Globus pallidus (tissue), 1 donor: Measurements from ENCODE around the gene TMEM131.
A peak's percentile ranks its signal among the peaks of the same experiment; 100 is the strongest.

Source experiments
- DNase-seq: peaks from one replicate; pipeline ENCODE4 v3.0.0-alpha.2; 2015; ENCODE audit warnings: low spot score

The TMEM131 gene

GRCh38 chr2:97738179-97739019 lies 257.3 kb downstream of the TMEM131 start:
- DNase-seq = no peak

GRCh38 chr2:97737421-97738178 lies 258.1 kb downstream of the TMEM131 start:
- DNase-seq = no peak

GRCh38 chr2:97736608-97737330 lies 259.0 kb downstream of the TMEM131 start:
- no peak for DNase-seq

GRCh38 chr2:97736185-97736584 lies 259.6 kb downstream of the TMEM131 start:
- no peak for DNase-seq

GRCh38 chr2:97735161-97735561 lies 260.6 kb downstream of the TMEM131 start:
- no peak for DNase-seq

- DNase-seq = no peak
Measured at GRCh38 chr2:97734061-97735051, 261.4 kb downstream of the TMEM131 start.

GRCh38 chr2:97733341-97734035 lies 262.3 kb downstream of the TMEM131 start:
- no peak for DNase-seq

GRCh38 chr2:97732436-97733340 lies 263.1 kb downstream of the TMEM131 start:
- no peak for DNase-seq

GRCh38 chr2:97731274-97732020 lies 264.3 kb downstream of the TMEM131 start:
- no peak for DNase-seq

- no peak for DNase-seq
Measured at GRCh38 chr2:97730245-97730644, 265.5 kb downstream of the TMEM131 start.

- DNase-seq = peak; percentile 31
Measured at GRCh38 chr2:97728091-97728731, 267.5 kb downstream of the TMEM131 start.

- DNase-seq = no peak
Measured at GRCh38 chr2:97727296-97727695, 268.5 kb downstream of the TMEM131 start.

- DNase-seq = no peak
Measured at GRCh38 chr2:97726261-97727064, 269.3 kb downstream of the TMEM131 start.

- no peak for DNase-seq
Measured at GRCh38 chr2:97724946-97725688, 270.6 kb downstream of the TMEM131 start.

- DNase-seq = no peak
Measured at GRCh38 chr2:97724501-97724900, 271.2 kb downstream of the TMEM131 start.

GRCh38 chr2:97724073-97724410 lies 271.7 kb downstream of the TMEM131 start:
- DNase-seq = no peak
